EL (cell line): ENCODE measurements around the gene TRIM14.
"Not testable (repeated sequence)": the region's sequence is repeated elsewhere in the genome, so short reads cannot be mapped to it uniquely, and the experiment has no call there.

ENCODE experiments used
- DNase-seq: peaks from one replicate; pipeline ENCODE4 v3.0.0-alpha.2; 2016

The TRIM14 gene

GRCh38 chr9:98081477-98082219 is 37.4 kb downstream of the TRIM14 start:
- DNase-seq, result peak; percentile 75

GRCh38 chr9:98080780-98081179 is 38.2 kb downstream of the TRIM14 start:
- DNase-seq, result no peak

DNA sequence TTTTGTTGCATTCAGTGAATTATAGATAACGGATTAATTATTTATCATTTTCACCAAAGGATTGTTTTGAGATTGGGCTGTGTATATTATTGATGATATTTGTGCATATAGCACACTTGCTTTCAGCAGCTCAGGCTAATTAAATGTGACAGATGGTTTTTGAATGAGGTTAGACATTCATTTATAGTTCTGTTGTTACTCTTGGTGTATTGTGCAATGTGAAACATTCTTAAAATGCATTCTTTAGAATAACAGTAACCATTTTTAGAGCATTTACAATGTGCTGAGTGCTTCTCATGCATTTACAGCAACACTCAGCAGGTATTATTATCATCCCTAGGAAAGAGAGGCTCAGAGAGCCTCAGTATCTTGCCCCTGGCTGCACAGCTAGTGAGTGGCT is 38.7 kb downstream of the TRIM14 start:
- DNase-seq, result peak; percentile 58

- no peak for DNase-seq
Observed at GRCh38 chr9:98078895-98079294, 40.1 kb downstream of the TRIM14 start.

- not testable (repeated sequence) for DNase-seq
Observed at GRCh38 chr9:98076514-98076890, 42.5 kb downstream of the TRIM14 start.

- peak; percentile 68 for DNase-seq
Observed at GRCh38 chr9:98075332-98075805, 43.7 kb downstream of the TRIM14 start.

GRCh38 chr9:98074115-98074990 is 44.7 kb downstream of the TRIM14 start:
- DNase-seq, result peak; percentile 69

DNA sequence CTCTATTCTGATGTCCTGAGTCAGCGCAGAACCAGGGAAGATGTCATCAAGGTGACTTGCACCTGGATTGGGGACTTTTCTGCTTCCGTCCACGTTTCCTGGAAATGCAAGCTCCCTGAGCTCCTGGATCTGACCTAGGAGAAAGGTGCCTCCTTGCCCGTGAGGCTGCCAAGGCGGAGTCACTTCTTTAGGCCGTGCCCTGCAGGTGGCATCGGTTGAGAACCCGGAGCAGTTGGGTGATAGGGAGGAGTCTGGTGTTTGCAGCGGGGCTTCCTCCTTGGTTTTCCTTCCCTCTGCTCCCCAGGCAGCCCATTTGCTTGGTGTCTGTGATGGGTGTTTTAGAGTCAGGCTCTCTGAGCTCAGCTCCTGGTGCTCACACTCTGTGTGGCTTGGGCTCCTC is 47.3 kb downstream of the TRIM14 start:
- no peak for DNase-seq

GRCh38 chr9:98070704-98071103 is 48.3 kb downstream of the TRIM14 start:
- DNase-seq, result no peak

DNA sequence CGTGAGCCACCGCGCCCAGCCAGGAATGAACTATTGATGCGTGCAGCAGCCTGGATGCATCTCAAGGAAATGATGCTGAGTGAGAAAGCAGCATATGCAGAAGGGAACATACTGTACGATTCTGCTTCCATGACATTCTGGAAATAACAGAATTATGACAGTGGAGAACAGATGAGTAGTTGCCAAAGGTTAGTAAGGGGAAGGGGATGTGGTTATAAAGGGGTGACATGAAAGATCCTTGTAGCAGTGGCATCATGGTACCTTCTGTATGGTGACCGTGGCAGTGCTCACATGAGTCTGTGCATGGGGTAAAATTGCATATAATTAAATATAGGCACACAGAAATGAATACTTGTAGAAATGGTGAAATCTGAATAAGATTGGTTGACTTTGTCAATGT is 49.5 kb downstream of the TRIM14 start:
- no peak for DNase-seq

DNA sequence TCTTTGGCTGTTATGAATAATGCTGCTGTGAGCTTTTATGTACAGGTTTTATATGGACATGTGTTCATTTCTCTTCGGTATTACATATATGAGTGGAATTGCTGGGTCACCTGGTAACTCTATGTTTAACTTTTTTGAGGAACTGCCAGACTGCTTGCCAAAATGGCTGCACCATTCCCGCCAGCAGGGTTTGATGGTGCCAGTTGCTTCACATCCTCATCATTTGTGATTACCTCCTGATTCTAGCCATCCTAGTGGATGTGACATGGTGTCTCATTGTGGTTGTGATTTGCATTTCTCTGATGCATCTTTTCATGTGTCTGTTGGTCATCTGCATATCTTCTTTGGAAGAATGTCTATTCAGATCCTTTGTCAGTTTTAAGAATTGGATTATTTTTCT is 51.8 kb downstream of the TRIM14 start:
- DNase-seq, result no peak

DNA sequence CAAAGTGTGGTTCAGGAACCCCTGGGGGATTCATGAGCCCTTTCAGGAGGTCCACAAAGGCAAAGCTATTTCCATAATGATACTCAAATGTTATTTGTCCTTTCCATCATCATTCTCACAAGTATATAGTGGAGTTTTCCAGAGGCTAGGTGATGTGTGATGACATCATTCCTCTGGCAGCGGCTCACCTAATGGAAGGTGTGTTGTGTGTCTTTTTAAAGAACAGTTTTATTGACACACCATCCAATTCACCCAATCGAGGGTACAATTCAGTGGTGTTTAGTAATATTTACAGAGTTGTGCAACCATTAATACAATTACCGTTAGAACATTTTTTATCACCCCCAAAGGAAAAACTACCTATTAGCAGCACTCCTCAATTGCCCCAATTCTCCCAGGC is 52.8 kb downstream of the TRIM14 start:
- no peak for DNase-seq

DNA sequence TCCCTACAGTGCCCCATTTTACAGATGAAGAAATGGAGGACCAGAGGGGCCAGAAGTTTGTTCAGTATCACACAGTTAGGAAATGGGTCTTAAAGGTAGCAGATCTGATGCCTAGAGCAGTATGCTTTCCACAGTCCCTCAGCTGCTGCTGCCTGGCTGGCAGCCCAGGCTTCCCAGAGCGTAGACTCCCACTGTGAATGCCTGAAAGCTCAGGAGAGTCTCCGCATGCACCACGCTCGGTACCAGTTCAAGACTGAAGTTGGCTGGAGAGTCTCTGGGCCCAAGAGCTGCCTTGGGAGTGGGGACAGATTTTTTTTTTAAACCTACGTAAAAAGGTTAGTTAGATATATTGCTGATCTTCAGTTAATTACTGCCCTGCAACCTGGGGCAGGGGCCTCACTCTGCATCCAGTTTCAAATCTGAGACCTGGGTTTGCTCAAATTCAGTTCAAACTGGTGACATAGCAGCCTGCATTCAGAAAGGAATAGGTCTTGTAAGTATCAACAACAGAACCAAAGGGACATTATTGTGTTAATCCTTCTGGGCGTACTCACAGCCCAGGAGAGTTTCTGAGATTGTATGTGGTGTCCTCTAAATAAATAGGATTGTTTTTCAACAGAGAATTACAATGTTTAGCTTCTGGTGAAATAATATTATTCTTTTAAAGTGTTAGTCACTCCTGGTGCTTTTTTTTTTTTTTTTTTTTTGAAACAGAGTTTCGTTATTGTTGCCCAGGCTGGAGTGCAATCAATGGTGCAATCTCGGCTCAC is 54.2 kb downstream of the TRIM14 start:
- no peak for DNase-seq

DNA sequence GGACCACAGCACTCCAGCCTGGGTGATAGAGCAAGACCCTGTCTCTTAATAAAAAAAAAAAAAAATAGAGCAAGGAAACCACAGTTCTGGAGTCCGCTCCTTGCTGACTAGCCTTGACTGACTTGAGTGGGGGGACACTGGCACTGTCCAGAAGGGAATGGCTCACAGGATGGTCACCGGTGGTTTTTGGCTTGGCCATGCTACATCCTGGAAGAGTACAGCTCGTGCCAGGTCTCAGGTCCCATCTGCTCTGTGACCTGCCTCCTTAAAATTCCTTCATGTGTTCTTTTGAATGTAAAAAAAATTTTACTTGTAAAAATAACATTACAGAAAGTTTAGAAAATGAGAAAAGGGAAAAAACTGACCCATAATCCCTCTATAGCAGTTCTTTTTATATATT is 56.9 kb downstream of the TRIM14 start:
- no peak for DNase-seq

- DNase-seq, result peak; percentile 37
Observed at GRCh38 chr9:98057138-98057799, 61.8 kb downstream of the TRIM14 start.

DNA sequence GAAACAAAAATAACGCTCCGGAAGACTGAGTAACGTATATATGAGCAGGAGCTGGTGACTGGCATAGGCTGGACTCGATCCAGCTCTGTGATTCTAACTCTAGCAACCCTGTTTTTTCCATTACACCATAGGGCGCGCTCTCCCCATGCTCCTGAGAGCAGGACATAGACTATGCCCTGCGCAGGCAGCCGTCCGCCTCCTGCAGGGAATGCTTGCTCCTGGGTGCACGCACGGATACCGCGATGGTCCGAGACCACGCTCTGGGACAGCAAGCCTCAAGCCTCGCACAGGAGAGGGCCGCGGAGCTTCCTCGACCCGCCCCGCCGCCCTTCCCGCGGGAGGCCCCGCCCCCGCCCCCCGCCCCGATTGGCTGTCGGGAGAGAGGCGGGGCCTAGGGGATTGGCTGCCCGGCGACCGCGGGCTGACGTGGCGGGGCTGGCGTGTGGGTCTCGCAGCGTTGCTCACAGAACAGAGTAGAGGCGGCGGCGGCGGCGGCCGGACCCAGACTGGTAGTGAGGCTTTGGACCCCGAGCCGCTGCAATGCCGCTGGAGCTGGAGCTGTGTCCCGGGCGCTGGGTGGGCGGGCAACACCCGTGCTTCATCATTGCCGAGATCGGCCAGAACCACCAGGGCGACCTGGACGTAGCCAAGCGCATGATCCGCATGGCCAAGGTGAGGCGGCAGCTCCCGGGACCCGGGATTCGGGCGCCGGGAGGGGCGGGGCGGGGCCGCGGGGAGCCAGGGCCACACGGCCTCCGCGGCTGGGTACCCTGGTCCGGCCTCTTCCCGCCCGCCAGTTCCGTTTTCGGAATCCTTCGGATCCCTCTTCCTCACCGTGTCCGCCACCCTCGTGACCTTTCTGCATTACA is 62.5 kb downstream of the TRIM14 start, which contains the start of gene NANS:
NANS (plus strand) TSS at position 464 of the 869 bp plus-strand sequence; CDS start at position 541, 77 bp downstream.
- peak; percentile 98 for DNase-seq

- DNase-seq, result no peak
Observed at GRCh38 chr9:98054376-98054951, 64.6 kb downstream of the TRIM14 start.

GRCh38 chr9:98050351-98050750 is 68.7 kb downstream of the TRIM14 start:
- no peak for DNase-seq

DNA sequence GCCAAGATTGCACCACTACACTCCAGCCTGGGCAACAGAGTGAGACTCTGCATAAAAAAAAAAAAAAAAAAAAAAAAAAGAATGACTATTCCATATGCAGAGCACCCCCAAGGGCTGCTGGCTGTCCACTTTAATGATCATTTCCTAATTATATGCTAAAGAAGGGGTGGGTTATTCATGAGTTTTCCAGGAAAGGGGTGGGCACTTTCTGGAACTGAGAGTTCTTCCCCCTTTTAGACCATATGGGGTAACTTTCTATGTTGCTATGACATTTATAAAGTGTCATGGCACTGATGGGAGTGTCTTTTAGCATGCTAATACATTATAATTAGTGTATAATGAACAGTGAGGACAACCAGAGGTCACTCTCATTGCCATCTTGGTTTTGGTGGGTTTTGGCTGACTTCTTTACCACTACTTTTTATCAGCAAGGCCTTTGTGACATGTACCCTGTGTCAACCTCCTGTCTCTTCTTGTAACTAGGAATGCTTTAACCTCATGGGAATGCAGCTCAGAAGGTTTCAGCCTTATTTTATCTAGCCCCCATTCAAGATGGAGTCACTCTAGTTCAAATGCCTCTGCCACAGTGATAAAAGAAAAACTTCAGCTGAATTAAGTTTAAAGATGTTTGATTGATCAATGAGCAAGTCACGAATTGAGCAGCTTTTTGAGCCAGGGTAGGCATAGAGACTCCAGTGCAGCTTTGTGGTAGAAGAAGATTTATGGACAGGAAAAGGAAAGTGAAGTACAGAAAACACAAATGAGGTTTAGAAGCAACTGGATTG is 69.5 kb downstream of the TRIM14 start:
- DNase-seq, result no peak

GRCh38 chr9:98047002-98047401 is 72.0 kb downstream of the TRIM14 start:
- DNase-seq, result no peak
